Panc1 (cell line): ENCODE measurements around the gene RANBP2. TPM values are rescaled to one million over a fixed set of nuclear protein-coding genes. Genes with fewer than 3 reads are reported as not detected.

Experiments used
- ATAC-seq: fragments of 200-7000 bp; cut with Tn5 transposase; 2 replicates; pipeline ENCODE4 v1.9.1; 2020; ENCODE audit warnings: mild to moderate bottlenecking, moderate library complexity
- BruUV-seq: library from RNA; stranded (reverse); fragments of 400-500 nt; replicated peaks from 2 replicates; lab custom pipeline; 2021; lab: Mats Ljungman, UMichigan
- CTCF ChIA-PET: fragments of 300-600 bp; sonication (Branson Sonifier 250); formaldehyde crosslinking; loops from one replicate; lab custom pipeline; 2022; ENCODE audit warnings: antibody characterized with exemption; lab: Charles Lee
- POLR2A ChIA-PET: fragments of 300-600 bp; sonication (Branson Sonifier 250); formaldehyde crosslinking; loops from one replicate; lab custom pipeline; 2022; ENCODE audit warnings: antibody characterized with exemption; lab: Charles Lee
- DNase-seq: peaks from one replicate; pipeline ENCODE4 v3.0.0-alpha.2; 2010; ENCODE audit warnings: low read depth, low spot score
- H3K27ac ChIP-seq: 2 replicates; pipeline ENCODE4 v1.5.1; 2011; ENCODE audit warnings: mild to moderate bottlenecking, low read length, inconsistent platforms
- H3K27me3 ChIP-seq: fragments of 200-500 bp; sonication (Bioruptor generic); 2 replicates; pipeline ENCODE4 v1.6.0; 2014; ENCODE audit warnings: low read length, inconsistent platforms; ENCODE audit not compliant: control insufficient read depth, insufficient read depth
- H3K36me3 ChIP-seq: fragments of 200-500 bp; sonication (Bioruptor generic); 2 replicates; pipeline ENCODE4 v1.5.1; 2014; ENCODE audit warnings: inconsistent platforms, mild to moderate bottlenecking, low read length, moderate library complexity; ENCODE audit not compliant: control insufficient read depth, insufficient read depth
- H3K4me1 ChIP-seq: 2 replicates; pipeline ENCODE4 v1.5.1; 2011; ENCODE audit warnings: inconsistent platforms, mild to moderate bottlenecking, low read length, moderate library complexity; ENCODE audit not compliant: control insufficient read depth, insufficient read depth
- H3K4me3 ChIP-seq, 2 experiments: 2 replicates each; pipeline ENCODE4 v1.5.1; 2011 to 2012; ENCODE audit warnings: low read depth in 2 of 2, low read length in 2 of 2, mild to moderate bottlenecking in 2 of 2, inconsistent platforms in 1 of 2, moderate library complexity in 1 of 2
- H3K9me3 ChIP-seq: fragments of 200-500 bp; sonication (Bioruptor generic); 2 replicates; pipeline ENCODE4 v1.5.1; 2014; ENCODE audit warnings: low read depth, mild to moderate bottlenecking, inconsistent platforms, low read length, moderate library complexity; ENCODE audit not compliant: control insufficient read depth, insufficient read depth
- POLR2AphosphoS5 ChIP-seq: IDR thresholded peaks from 2 replicates; pipeline ENCODE4 v1.6.1; 2012; ENCODE audit warnings: mild to moderate bottlenecking, low read depth, low read length, moderate library complexity
- SIN3A ChIP-seq: IDR thresholded peaks from 2 replicates; pipeline ENCODE4 v1.6.1; 2012; ENCODE audit warnings: low read depth, mild to moderate bottlenecking, low read length, moderate library complexity, borderline replicate concordance; ENCODE audit not compliant: insufficient read depth
- TCF7L2 ChIP-seq: IDR thresholded peaks from 2 replicates; pipeline ENCODE4 v1.6.1; 2011; ENCODE audit warnings: mild to moderate bottlenecking, low read depth, low read length, inconsistent platforms
- in situ Hi-C: cut with HindIII; loops from 2 replicates; pipeline ENCODE4 v1.10.0; 2016; ENCODE audit warnings: low sequenced_read_pairs, low pct_unique_long_range_greater_than_20kb
- intact Hi-C: fragments of 100-400 bp; cut with micrococcal nuclease; formaldehyde crosslinking; loops from one replicate; pipeline ENCODE4 v1.10.0; 2022; ENCODE audit not compliant: unreplicated experiment
- total RNA-seq: library from RNA; stranded (reverse); gene quantifications from one replicate; pipeline ENCODE4 v1.2.1, GENCODE V29; 2021; ENCODE audit not compliant: unreplicated experiment
- TF ChIP-seq, protein P1 (sequence below): fragments of 450-650 bp; IDR thresholded peaks from 2 replicates; pipeline ENCODE4 v1.5.1; 2017; ENCODE audit warnings: mild to moderate bottlenecking
- TF ChIP-seq, protein P2 (sequence below), 2 experiments: IDR thresholded peaks; 2 replicates each; pipeline ENCODE4 v1.6.1; 2011 to 2012; ENCODE audit warnings: low read depth in 2 of 2, control low read depth in 1 of 2, low read length in 1 of 2, mild to moderate bottlenecking in 1 of 2, moderate library complexity in 1 of 2; ENCODE audit not compliant: insufficient read depth in 1 of 2

Gene RANBP2
- total RNA-seq, 1 experiment from 2014 or later, result 92.1 TPM

DNA sequence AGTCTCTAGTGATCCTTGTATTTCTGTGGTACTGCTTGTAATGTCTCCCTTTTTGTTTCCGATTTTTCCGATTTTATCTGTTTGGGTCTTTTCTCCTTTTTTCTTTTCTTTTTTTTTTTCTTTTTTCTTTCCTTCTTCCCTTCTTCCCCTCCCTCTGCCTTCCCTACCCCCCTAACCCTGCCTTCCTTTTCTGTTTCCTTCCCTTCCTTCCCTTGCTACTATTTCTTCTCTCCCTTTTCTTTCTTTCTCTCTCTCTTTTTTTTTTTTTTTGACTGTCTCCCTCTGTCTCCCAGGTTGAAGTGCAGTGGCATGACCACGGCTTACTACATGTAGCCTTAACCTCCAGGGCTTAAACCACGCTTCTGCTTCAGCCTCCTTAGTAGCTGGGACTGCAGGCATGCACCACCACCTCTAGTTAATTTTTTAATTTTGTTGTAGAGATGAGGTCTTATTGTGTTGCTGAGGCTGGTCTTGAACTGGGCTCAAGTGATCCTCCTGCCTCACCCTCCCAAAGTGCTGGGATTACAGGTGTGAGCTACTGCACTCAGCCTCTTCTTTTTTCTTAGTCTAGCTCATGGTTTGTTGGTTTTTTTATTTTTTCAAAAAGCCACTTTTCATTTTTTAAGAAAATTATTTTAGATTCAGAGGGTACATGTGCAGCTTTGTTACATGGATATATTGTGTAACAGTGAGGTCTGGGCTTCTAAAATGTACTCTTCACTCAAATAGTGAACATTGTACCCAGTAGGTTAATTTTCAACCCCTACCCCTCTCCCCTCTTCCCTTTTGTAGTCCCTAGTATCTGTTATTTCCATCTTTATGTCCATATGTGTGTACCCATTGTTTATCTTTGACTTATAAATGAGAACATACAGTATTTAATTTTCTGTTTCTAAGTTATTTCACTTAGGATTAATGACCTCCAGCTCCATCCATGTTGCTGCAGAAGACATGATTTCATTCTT, 92.0 kb downstream of the RANBP2 start:
- no TSS peak for BruUV-seq
- intact Hi-C loops, result no loop called here
- no peaks in the 10 kb centered on the region; the same call in 1 of the 2 replicates for H3K9me3 ChIP-seq
- TF ChIP-seq POLR2AphosphoS5, result no peak
- TF ChIP-seq, protein P1, sequence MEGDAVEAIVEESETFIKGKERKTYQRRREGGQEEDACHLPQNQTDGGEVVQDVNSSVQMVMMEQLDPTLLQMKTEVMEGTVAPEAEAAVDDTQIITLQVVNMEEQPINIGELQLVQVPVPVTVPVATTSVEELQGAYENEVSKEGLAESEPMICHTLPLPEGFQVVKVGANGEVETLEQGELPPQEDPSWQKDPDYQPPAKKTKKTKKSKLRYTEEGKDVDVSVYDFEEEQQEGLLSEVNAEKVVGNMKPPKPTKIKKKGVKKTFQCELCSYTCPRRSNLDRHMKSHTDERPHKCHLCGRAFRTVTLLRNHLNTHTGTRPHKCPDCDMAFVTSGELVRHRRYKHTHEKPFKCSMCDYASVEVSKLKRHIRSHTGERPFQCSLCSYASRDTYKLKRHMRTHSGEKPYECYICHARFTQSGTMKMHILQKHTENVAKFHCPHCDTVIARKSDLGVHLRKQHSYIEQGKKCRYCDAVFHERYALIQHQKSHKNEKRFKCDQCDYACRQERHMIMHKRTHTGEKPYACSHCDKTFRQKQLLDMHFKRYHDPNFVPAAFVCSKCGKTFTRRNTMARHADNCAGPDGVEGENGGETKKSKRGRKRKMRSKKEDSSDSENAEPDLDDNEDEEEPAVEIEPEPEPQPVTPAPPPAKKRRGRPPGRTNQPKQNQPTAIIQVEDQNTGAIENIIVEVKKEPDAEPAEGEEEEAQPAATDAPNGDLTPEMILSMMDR, result no peak
- TF ChIP-seq, protein P2, sequence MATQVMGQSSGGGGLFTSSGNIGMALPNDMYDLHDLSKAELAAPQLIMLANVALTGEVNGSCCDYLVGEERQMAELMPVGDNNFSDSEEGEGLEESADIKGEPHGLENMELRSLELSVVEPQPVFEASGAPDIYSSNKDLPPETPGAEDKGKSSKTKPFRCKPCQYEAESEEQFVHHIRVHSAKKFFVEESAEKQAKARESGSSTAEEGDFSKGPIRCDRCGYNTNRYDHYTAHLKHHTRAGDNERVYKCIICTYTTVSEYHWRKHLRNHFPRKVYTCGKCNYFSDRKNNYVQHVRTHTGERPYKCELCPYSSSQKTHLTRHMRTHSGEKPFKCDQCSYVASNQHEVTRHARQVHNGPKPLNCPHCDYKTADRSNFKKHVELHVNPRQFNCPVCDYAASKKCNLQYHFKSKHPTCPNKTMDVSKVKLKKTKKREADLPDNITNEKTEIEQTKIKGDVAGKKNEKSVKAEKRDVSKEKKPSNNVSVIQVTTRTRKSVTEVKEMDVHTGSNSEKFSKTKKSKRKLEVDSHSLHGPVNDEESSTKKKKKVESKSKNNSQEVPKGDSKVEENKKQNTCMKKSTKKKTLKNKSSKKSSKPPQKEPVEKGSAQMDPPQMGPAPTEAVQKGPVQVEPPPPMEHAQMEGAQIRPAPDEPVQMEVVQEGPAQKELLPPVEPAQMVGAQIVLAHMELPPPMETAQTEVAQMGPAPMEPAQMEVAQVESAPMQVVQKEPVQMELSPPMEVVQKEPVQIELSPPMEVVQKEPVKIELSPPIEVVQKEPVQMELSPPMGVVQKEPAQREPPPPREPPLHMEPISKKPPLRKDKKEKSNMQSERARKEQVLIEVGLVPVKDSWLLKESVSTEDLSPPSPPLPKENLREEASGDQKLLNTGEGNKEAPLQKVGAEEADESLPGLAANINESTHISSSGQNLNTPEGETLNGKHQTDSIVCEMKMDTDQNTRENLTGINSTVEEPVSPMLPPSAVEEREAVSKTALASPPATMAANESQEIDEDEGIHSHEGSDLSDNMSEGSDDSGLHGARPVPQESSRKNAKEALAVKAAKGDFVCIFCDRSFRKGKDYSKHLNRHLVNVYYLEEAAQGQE (IDR thresholded peaks at IDR 0.05; ENCODE audit: insufficient read depth in 1 of 2, low read depth in 2 of 2, low read length in 1 of 2), result no peak
- TF ChIP-seq SIN3A, result no peak
- TF ChIP-seq TCF7L2, result no peak
- no peaks in the 10 kb centered on the region for H3K4me1 ChIP-seq
- ChIA-PET POLR2A (no interaction called here), CTCF (no interaction called here)
- DNase-seq, result no peak
- H3K27me3 ChIP-seq, result no peaks in the 10 kb centered on the region
- ATAC-seq, result no peak
- peaks cover 11% of the 10 kb centered on the region; the same call in 1 of the 2 replicates for H3K36me3 ChIP-seq
- in situ Hi-C loops, result no loop called here
- no peak overlapping the region for H3K27ac ChIP-seq
- H3K4me3 ChIP-seq, result no peak overlapping the region

DNA sequence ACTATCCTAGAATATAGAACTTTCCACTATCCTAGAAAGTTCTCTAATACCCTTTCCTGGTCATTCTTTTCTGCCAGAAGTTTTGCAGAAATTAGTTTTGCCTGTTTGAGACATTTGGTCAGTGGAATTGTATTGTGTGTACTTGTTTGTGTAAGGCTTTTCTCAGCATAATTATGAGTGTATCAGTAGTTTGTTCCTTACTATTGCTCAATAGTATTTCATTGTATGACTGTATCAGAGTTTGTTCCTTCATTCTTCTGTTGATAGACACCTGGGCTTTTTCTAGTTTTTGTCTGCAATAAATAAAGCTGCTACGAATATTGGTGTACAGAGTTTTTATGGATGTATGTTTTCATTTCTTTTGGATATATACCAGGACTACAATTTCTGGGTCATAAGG, 94.5 kb downstream of the RANBP2 start:
- in situ Hi-C loops, result no loop called here
- CTCF ChIA-PET, result no interaction called here
- Histone ChIP-seq H3K9me3 (no peaks in the 10 kb centered on the region; the same call in 1 of the 2 replicates), H3K4me3 (no peak overlapping the region), H3K4me1 (no peaks in the 10 kb centered on the region), H3K36me3 (peaks cover 11% of the 10 kb centered on the region; the same call in 1 of the 2 replicates), H3K27ac (no peak overlapping the region), H3K27me3 (no peaks in the 10 kb centered on the region)
- intact Hi-C loops, result no loop called here
- no TSS peak for BruUV-seq
- POLR2A ChIA-PET, result no interaction called here
- ATAC-seq (no peak), DNase-seq (no peak)
- TF ChIP-seq POLR2AphosphoS5 (no peak), TCF7L2 (no peak), SIN3A (no peak)
- TF ChIP-seq, protein P1, result no peak
- TF ChIP-seq, protein P2 (IDR thresholded peaks at IDR 0.05; ENCODE audit: insufficient read depth in 1 of 2, low read depth in 2 of 2, low read length in 1 of 2), result no peak
